Measurements from ENCODE around the gene MUC5AC.
"Not testable (repeated sequence)": the region's sequence is repeated elsewhere in the genome, so short reads cannot be mapped to it uniquely, and the experiment has no call there.

Gene MUC5AC

DNA sequence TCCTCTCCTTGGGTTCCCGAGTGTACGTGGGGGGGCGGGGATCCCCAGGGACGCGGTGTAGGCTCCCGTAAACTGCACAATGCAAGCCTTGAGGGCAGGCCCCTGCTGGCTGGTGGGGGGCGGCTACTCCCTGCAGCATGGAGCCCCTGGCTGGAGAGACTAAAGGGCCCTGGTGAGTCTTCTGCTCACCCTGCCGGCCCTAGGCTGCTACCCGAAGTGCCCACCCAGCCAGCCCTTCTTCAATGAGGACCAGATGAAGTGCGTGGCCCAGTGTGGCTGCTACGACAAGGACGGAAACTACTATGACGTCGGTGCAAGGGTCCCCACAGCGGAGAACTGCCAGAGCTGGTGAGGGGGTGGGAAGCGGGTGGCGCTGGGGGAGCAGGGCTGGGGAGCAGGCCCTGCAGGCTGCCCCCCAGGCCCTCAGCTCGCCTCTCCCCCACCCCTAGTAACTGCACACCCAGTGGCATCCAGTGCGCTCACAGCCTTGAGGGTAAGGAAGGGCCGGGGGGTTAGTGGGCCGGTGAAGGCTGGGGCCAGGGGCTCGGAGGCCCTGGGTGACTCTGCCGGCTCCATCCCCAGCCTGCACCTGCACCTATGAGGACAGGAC is 81.9 kb downstream of the MUC5AC start:
- DNase-seq, result no peak

- DNase-seq, result no peak
Measured at GRCh38 chr11:1240771-1241170, 83.0 kb downstream of the MUC5AC start.

DNA sequence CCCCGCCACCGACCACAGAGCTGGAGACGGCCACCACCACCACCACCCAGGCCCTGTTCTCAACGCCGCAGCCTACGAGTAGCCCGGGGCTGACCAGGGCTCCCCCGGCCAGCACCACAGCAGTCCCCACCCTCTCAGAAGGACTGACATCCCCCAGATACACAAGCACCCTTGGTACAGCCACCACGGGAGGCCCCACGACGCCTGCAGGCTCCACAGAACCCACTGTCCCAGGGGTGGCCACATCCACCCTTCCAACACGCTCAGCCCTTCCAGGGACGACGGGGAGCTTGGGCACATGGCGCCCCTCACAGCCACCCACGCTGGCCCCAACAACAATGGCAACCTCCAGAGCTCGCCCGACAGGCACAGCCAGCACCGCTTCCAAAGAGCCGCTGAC is 84.0 kb downstream of the MUC5AC start:
- no peak for DNase-seq

- DNase-seq, result no peak
Measured at GRCh38 chr11:1242289-1242688, 84.5 kb downstream of the MUC5AC start.

GRCh38 chr11:1242751-1243150 is 85.0 kb downstream of the MUC5AC start:
- DNase-seq, result not testable (repeated sequence)

- DNase-seq, result not testable (repeated sequence)
Measured at GRCh38 chr11:1243521-1243920, 85.8 kb downstream of the MUC5AC start.

- DNase-seq, result not testable (repeated sequence)
Measured at GRCh38 chr11:1244557-1244956, 86.8 kb downstream of the MUC5AC start.

- DNase-seq, result not testable (repeated sequence)
Measured at GRCh38 chr11:1245717-1246116, 88.0 kb downstream of the MUC5AC start.

DNA sequence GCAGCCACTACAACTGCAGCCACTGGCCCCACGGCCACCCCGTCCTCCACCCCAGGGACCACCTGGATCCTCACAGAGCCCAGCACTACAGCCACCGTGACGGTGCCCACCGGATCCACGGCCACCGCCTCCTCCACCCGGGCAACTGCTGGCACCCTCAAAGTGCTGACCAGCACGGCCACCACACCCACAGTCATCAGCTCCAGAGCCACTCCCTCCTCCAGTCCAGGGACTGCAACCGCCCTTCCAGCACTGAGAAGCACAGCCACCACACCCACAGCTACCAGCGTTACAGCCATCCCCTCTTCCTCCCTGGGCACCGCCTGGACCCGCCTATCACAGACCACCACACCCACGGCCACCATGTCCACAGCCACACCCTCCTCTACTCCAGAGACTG is 88.5 kb downstream of the MUC5AC start:
- not testable (repeated sequence) for DNase-seq

DNA sequence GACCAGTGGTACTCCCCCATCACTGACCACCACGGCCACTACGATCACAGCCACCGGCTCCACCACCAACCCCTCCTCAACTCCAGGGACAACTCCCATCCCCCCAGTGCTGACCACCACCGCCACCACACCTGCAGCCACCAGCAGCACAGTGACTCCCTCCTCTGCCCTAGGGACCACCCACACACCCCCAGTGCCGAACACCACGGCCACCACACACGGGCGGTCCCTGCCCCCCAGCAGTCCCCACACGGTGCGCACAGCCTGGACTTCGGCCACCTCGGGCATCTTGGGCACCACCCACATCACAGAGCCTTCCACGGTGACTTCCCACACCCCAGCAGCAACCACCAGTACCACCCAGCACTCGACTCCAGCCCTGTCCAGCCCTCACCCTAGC is 89.3 kb downstream of the MUC5AC start:
- not testable (repeated sequence) for DNase-seq

DNA sequence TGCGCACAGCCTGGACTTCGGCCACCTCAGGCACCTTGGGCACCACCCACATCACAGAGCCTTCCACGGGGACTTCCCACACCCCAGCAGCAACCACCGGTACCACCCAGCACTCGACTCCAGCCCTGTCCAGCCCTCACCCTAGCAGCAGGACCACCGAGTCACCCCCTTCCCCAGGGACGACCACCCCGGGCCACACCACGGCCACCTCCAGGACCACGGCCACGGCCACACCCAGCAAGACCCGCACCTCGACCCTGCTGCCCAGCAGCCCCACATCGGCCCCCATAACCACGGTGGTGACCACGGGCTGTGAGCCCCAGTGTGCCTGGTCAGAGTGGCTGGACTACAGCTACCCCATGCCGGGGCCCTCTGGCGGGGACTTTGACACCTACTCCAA is 91.2 kb downstream of the MUC5AC start:
- DNase-seq, result not testable (repeated sequence)

GRCh38 chr11:1250411-1250810 is 92.7 kb downstream of the MUC5AC start:
- DNase-seq, result not testable (repeated sequence)
